HCT116 (cell line): Measurements from ENCODE around the gene ZDHHC3. TPM values are rescaled to one million over a fixed set of nuclear protein-coding genes. Genes with fewer than 3 reads are reported as not detected.

Source experiments
- ATAC-seq: fragments of 200-7000 bp; cut with Tn5 transposase; 2 replicates; pipeline ENCODE4 v1.9.1; 2020; ENCODE audit warnings: mild to moderate bottlenecking, moderate library complexity
- BruUV-seq: library from RNA; stranded (reverse); fragments of 400-500 nt; replicated peaks from 2 replicates; lab custom pipeline; 2021; lab: Mats Ljungman, UMichigan
- CTCF ChIA-PET: fragments of 300-600 bp; sonication (Branson Sonifier 250); formaldehyde crosslinking; loops from one replicate; lab custom pipeline; 2021; ENCODE audit warnings: antibody characterized with exemption; lab: Charles Lee
- POLR2A ChIA-PET: fragments of 300-600, 350-600 bp; sonication (Branson Sonifier 250); formaldehyde crosslinking; loops from one replicate; lab custom pipeline; 2021; ENCODE audit warnings: antibody characterized with exemption; lab: Charles Lee
- RAD21 ChIA-PET, 2 experiments: fragments of 300-600 bp; sonication (Branson Sonifier 250); formaldehyde crosslinking; loops; one replicate each; lab custom pipeline; 2023; ENCODE audit warnings: low total read pairs in 2 of 2; ENCODE audit not compliant: uncharacterized antibody in 2 of 2, unreplicated experiment in 2 of 2, low non-redundant PET in 1 of 2; lab: Charles Lee
- DNase-seq: peaks from one replicate; pipeline ENCODE4 v3.0.0-alpha.2; 2010; ENCODE audit warnings: low read depth, low spot score
- H2AFZ ChIP-seq: fragments of 200-600 bp; shearing (Covaris generic), sonication (generic); 2 replicates; pipeline ENCODE4 v1.6.1; 2017; ENCODE audit warnings: low read depth, mixed run types, mixed read lengths, antibody characterized with exemption, low read length; ENCODE audit not compliant: poor library complexity, severe bottlenecking
- H3K27ac ChIP-seq: 2 replicates; pipeline ENCODE4 v1.5.1; 2012; ENCODE audit warnings: low read depth, low read length
- H3K27me3 ChIP-seq: fragments of 200-600 bp; sonication (generic); 2 replicates; pipeline ENCODE4 v1.6.1; 2016; ENCODE audit warnings: mixed run types, low read length, mixed read lengths; ENCODE audit not compliant: insufficient read depth
- H3K36me3 ChIP-seq, 2 experiments: fragments of 200-500 bp in 1 of 2; fragments of 200-600 bp in 1 of 2; sonication (Bioruptor generic) in 1 of 2; sonication (generic) in 1 of 2; 2 replicates each; pipeline versions ENCODE4 v1.5.1 to v1.6.1; 2014 to 2016; ENCODE audit warnings: low read length in 2 of 2, inconsistent platforms in 1 of 2, mixed read lengths in 1 of 2, mixed run types in 1 of 2; ENCODE audit not compliant: insufficient read depth in 2 of 2, control insufficient read depth in 1 of 2
- H3K4me1 ChIP-seq, 2 experiments: fragments of 200-600 bp in 1 of 2; sonication (generic) in 1 of 2; 2 replicates each; pipeline versions ENCODE4 v1.5.1 to v1.6.1; 2012 to 2017; ENCODE audit warnings: low read length in 2 of 2, inconsistent platforms in 1 of 2, mild to moderate bottlenecking in 1 of 2, mixed read lengths in 1 of 2, mixed run types in 1 of 2, moderate library complexity in 1 of 2; ENCODE audit not compliant: insufficient read depth in 2 of 2, control insufficient read depth in 1 of 2
- H3K4me2 ChIP-seq: fragments of 200-600 bp; sonication (generic); 2 replicates; pipeline ENCODE4 v1.6.1; 2017; ENCODE audit warnings: mixed run types, low read length, mixed read lengths
- H3K4me3 ChIP-seq, 2 experiments: fragments of 200-600 bp in 1 of 2; sonication (generic) in 1 of 2; replicated peaks in 1 of 2; 2 replicates each; pipeline ENCODE4 v1.5.1; 2011 to 2016; ENCODE audit warnings: low read length in 2 of 2, control low read depth in 1 of 2, low read depth in 1 of 2, mild to moderate bottlenecking in 1 of 2, mixed read lengths in 1 of 2, mixed run types in 1 of 2
- H3K79me2 ChIP-seq: fragments of 200-600 bp; sonication (generic); 2 replicates; pipeline ENCODE4 v1.6.1; 2017; ENCODE audit warnings: mild to moderate bottlenecking, mixed run types, low read length, moderate library complexity, mixed read lengths; ENCODE audit not compliant: insufficient read depth
- H3K9ac ChIP-seq: fragments of 200-600 bp; sonication (generic); 2 replicates; pipeline ENCODE4 v1.6.1; 2016; ENCODE audit warnings: low read length, mixed read lengths
- H3K9me2 ChIP-seq: fragments of 200-600 bp; sonication (generic), shearing (Covaris generic); 2 replicates; pipeline ENCODE4 v1.6.1; 2017; ENCODE audit warnings: mixed run types, mild to moderate bottlenecking, moderate library complexity; ENCODE audit not compliant: insufficient read depth
- H3K9me3 ChIP-seq, 2 experiments: fragments of 200-500 bp in 1 of 2; fragments of 200-600 bp in 1 of 2; sonication (Bioruptor generic) in 1 of 2; sonication (generic) in 1 of 2; 2 replicates each; pipeline ENCODE4 v1.6.1; 2014 to 2017; ENCODE audit warnings: low read length in 2 of 2, mixed read lengths in 2 of 2, inconsistent platforms in 1 of 2, low read depth in 1 of 2, mild to moderate bottlenecking in 1 of 2, mixed run types in 1 of 2, moderate library complexity in 1 of 2; ENCODE audit not compliant: control insufficient read depth in 1 of 2, insufficient read depth in 1 of 2
- H4K20me1 ChIP-seq: fragments of 200-600 bp; sonication (generic), shearing (Covaris generic); 2 replicates; pipeline ENCODE4 v1.6.1; 2017; ENCODE audit warnings: mixed run types, mild to moderate bottlenecking, moderate library complexity; ENCODE audit not compliant: insufficient read depth
- ATF3 ChIP-seq: IDR thresholded peaks from 2 replicates; pipeline ENCODE4 v1.6.1; 2012
- FOSL1 ChIP-seq: IDR thresholded peaks from 2 replicates; pipeline ENCODE4 v1.6.1; 2012; ENCODE audit warnings: low read depth
- REST ChIP-seq: IDR thresholded peaks from 2 replicates; pipeline ENCODE4 v1.6.1; 2012; ENCODE audit warnings: low read depth
- SP1 ChIP-seq: IDR thresholded peaks from 2 replicates; pipeline ENCODE4 v1.6.1; 2012; ENCODE audit warnings: low read depth
- TCF7L2 ChIP-seq: IDR thresholded peaks from 2 replicates; pipeline ENCODE4 v1.7.0; 2011; ENCODE audit warnings: borderline replicate concordance, inconsistent platforms; ENCODE audit not compliant: insufficient read depth, insufficient read length; ENCODE audit errors: extremely low read depth
- intact Hi-C: fragments of 100-400 bp; cut with micrococcal nuclease; formaldehyde crosslinking; loops from 2 replicates; pipeline ENCODE4 v1.10.0; 2022
- total RNA-seq: library from RNA; stranded (reverse); gene quantifications from one replicate; pipeline ENCODE4 v1.2.1, GENCODE V29; 2021; ENCODE audit not compliant: unreplicated experiment
- TF ChIP-seq, protein P1 (sequence below): IDR thresholded peaks from 2 replicates; pipeline ENCODE4 v1.6.1; 2011; ENCODE audit warnings: mild to moderate bottlenecking, low read length, moderate library complexity; ENCODE audit not compliant: insufficient replicate concordance; ENCODE audit errors: extremely low read depth

ZDHHC3 gene
- total RNA-seq, 1 experiment from 2014 or later, result 61.1 TPM

GRCh38 chr3:45023675-45024074, 47.7 kb upstream of the ZDHHC3 start:
- no peak for DNase-seq
- Histone ChIP-seq H3K4me2 (no peak overlapping the region), H3K27ac (no peak overlapping the region), H3K9ac (no peak overlapping the region), H4K20me1 (no peaks in the 10 kb centered on the region), H3K9me3 (no peaks in the 10 kb centered on the region), H3K9me2 (no peaks in the 10 kb centered on the region), H3K4me1 (no peaks in the 10 kb centered on the region; a peak in 1 of 4 replicates), H3K79me2 (no peaks in the 10 kb centered on the region), H3K27me3 (no peaks in the 10 kb centered on the region), H2AFZ (no peak overlapping the region), H3K36me3 (no peaks in the 10 kb centered on the region), H3K4me3 (no peak overlapping the region)
- ChIA-PET CTCF (no interaction called here), POLR2A (no interaction called here), RAD21 (no interaction called here)
- TF ChIP-seq TCF7L2 (peak; percentile 9), ATF3 (no peak)
- BruUV-seq, result no TSS peak
- intact Hi-C loops, result no loop called here
- ATAC-seq, result no peak

GRCh38 chr3:45021524-45022297, 45.7 kb upstream of the ZDHHC3 start:
- intact Hi-C loops, result no loop called here
- Histone ChIP-seq H3K27me3 (no peaks in the 10 kb centered on the region), H4K20me1 (no peaks in the 10 kb centered on the region), H3K4me3 (no peak overlapping the region), H3K9me3 (no peaks in the 10 kb centered on the region), H3K4me1 (no peaks in the 10 kb centered on the region; a peak in 1 of 4 replicates), H3K9ac (no peak overlapping the region), H3K9me2 (no peaks in the 10 kb centered on the region), H3K36me3 (no peaks in the 10 kb centered on the region), H3K4me2 (no peak overlapping the region), H3K27ac (no peak overlapping the region), H2AFZ (no peak overlapping the region), H3K79me2 (no peaks in the 10 kb centered on the region)
- ChIA-PET CTCF (no interaction called here), RAD21 (no interaction called here), POLR2A (no interaction called here)
- no TSS peak for BruUV-seq
- TF ChIP-seq FOSL1, result no peak
- no peak for TF ChIP-seq SP1
- no peak for TF ChIP-seq REST
- TF ChIP-seq, protein P1, sequence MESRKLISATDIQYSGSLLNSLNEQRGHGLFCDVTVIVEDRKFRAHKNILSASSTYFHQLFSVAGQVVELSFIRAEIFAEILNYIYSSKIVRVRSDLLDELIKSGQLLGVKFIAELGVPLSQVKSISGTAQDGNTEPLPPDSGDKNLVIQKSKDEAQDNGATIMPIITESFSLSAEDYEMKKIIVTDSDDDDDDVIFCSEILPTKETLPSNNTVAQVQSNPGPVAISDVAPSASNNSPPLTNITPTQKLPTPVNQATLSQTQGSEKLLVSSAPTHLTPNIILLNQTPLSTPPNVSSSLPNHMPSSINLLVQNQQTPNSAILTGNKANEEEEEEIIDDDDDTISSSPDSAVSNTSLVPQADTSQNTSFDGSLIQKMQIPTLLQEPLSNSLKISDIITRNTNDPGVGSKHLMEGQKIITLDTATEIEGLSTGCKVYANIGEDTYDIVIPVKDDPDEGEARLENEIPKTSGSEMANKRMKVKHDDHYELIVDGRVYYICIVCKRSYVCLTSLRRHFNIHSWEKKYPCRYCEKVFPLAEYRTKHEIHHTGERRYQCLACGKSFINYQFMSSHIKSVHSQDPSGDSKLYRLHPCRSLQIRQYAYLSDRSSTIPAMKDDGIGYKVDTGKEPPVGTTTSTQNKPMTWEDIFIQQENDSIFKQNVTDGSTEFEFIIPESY, result no peak
- DNase-seq (no peak), ATAC-seq (no peak)
